Inferior parietal cortex (tissue), 1 donor: ENCODE results near the gene KEL.

Experiments used
- DNase-seq: peaks from one replicate; pipeline ENCODE4 v3.0.0-alpha.2; 2016; ENCODE audit errors: extremely low spot score

KEL gene

DNA sequence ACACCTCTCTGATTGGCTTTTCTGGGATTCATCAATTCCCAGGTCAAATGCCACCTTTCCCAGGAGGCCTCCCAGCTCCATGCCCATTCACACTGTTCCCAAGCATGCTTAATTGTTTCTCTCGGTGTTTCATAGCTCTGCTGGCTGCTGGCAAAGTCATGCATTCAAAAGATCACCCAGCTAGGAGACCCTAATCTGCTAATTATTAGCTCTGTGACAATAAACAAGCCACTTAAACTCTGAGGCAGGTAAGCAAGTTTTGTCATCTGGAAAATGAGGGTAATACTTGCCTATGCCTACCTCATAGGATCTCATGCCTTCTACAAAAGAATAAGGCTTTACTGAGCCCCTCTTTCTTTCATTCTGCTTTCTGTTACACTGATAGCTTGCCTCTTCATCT, 828 bp upstream of the KEL start:
- no peak for DNase-seq

DNA sequence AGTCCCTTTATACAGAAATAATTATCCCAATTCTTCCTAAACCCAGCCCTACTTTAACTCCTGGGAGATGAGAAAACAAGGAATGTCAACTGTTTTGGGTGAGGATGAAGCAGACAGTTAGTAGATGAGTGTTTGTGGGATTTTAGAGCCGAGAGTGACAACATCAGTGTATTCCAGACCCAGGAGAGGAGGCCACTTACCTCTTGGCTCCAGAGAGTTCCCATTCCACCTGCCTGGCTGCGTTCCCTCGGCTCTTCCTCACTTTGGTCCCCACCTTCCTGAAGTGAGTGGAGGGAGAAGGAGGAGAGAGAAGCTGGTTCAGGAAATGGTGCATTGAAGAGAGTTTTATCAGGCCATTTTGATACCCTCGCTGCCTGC, 579 bp downstream of the KEL start:
- DNase-seq = no peak

DNA sequence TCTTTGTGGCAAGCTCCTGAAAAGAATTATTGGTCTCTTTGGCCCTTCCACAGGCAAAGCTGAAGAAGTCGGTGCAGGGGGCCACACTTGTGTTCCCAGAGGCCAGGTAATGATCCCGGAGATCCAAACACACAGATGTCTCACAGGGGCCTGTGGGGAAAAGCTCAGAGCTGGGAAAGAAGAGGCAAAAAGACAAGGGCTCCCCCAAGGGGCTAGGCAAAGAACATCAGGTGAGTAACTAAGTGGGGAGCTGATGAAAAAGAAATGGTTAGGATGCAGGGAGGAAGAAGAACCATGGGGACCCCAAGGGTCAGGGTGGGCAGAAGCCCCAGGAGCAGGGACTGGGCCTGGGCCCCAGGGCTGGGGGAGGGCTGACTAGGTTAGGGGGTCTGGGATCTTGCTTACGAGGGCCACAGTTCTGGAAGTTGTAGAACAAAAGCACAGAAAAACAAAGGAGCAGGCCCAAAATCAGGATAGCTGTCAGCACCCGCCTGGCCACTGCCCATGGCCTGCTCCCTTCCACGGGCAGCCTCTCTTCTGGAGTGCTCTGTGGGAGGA, 1.1 kb downstream of the KEL start:
- no peak for DNase-seq

GRCh38 chr7:142959202-142959601, 3.0 kb downstream of the KEL start:
- no peak for DNase-seq

DNA sequence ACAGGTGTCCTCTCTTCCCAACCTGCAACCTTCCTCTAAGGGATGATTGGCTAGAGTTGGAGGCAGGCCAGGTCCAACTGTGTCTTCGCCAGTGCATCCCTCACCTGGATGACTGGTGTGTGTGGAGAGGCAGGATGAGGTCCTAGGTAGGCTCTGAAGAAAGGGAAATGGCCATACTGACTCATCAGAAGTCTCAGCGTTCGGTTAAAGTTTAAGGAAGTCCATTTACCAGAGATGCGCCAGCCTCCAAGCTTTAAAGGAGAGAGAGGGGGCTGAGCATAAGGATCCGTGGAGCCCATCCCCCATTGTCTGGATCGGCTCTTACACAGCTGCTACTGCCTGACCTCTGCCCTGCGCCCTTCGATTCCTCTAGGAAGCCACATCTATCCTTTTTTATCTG, 4.4 kb downstream of the KEL start:
- DNase-seq = no peak

DNA sequence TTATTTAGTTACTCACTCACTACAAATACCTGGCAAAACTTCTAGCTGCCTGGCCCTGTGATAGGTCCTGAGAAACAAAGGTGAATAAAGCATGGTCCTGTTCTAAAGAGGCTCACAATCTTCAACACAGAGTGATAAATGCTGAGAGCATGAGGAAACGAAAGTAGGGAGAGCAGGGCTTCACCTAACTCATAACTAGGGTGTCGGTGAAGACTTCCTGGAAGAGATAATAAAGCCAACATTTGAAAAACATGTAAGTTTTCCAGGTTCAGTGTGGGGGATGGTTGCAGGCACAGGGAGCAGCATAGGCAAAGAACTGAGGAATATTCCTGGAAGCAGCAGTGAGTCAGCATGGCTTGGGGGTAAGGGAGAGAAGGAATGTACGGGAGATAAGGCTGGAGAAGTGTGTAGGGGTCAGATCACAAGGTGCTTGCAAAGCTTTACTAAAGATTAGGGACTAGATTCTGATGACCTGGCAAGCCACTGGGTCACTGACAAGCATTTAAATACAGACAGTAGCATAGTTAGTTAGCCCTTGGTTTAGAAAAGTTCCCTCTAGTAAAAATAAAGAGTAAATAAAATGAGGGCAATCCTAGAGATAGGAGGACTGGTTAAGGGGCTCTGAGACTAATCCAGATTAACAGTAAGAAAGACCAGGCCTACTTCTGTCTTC, 5.1 kb downstream of the KEL start:
- DNase-seq = no peak

- no peak for DNase-seq
Measured at GRCh38 chr7:142954680-142955268, 7.4 kb downstream of the KEL start.

GRCh38 chr7:142950235-142950634, 11.9 kb downstream of the KEL start:
- no peak for DNase-seq

GRCh38 chr7:142948603-142949002, 13.6 kb downstream of the KEL start:
- no peak for DNase-seq

GRCh38 chr7:142945001-142945400, 17.2 kb downstream of the KEL start:
- DNase-seq = no peak

- DNase-seq = no peak
Measured at GRCh38 chr7:142943706-142944268, 18.4 kb downstream of the KEL start.

GRCh38 chr7:142942746-142943145, 19.4 kb downstream of the KEL start:
- DNase-seq = no peak

DNA sequence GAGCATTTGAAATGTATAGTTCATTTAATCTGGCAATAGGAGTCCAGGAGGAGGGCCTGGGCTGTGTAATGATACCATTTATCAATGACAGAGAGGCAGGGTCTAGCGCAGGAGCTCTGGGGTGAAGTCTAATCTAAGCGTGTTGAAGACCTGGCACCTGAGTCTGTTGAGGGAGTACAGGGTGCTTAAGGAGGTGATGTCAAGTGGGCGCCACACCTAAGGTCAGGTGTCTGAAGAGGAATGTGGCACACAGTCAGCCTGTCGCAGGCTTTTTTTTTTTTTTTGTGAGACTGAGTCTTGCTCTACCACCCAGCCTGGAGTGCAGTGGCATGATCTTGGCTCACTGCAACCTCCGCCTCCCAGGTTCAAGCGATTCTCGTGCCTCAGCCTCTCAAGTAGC, 20.6 kb downstream of the KEL start:
- DNase-seq = no peak

DNA sequence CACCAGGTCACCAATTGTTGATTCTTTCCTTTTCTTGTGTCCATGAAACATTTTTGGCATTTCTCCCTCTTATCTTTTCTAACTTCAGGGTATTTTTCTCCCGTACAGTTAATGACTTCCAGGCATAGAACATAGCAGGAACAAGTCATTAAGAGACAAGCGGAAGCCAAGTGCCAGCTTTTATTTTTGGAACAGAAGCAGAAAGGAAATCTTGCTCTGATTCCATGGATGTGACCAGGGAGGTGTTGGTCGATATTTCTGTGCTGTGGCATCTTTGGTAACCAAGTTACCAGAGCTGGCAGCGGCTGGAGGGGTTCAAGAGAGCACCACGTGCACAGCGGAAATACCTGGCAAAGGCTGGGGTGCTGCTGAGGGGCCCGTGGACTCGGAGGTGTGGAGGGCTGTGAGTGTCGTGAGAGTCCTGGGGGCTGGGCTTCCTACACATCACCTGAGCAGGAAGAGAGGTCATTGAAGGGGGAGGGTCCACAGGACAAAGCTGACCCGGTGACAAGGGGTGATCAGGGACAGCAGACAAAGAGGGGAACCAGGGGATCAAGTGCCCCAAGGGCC, 21.1 kb downstream of the KEL start:
- DNase-seq = no peak

DNA sequence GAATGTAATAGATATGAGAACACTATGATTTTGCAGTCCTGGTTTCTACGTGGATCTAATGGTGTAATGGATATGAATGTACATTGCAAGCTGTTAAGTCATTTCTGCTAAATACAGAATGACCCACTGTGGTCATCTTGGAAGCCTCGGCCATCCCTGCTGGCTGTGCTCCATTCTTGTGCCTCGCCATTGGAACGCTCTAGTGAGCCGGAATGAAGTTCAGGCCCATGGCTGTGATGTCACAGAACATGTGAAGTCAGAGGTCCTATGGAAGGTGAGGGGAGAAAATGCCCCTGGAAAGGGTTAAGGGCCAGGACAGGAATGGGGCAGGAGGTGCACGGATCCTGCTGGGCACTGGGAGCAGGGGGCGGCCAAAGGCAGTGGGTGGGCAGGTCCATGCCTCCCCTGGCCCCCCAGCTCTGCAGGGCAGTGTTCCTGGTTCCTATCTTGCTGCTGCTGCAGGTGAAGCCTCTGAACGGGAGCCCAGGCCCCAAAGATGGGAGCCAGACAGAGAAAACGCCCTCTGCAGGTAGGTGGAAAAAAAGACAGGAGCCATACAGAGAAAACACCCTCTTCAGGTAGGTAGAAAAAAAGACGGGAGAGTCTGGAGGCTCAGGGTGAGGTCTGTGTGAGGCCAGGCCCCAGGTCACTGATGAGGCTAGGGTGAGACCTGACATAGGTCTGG, 22.8 kb downstream of the KEL start, which contains the start of gene LLCFC1:
LLCFC1 (plus strand) TSS at position 259 of the 685 bp plus-strand sequence; CDS start at position 397, 138 bp downstream.
- no peak for DNase-seq

GRCh38 chr7:142938611-142939010, 23.6 kb downstream of the KEL start:
- no peak for DNase-seq

DNA sequence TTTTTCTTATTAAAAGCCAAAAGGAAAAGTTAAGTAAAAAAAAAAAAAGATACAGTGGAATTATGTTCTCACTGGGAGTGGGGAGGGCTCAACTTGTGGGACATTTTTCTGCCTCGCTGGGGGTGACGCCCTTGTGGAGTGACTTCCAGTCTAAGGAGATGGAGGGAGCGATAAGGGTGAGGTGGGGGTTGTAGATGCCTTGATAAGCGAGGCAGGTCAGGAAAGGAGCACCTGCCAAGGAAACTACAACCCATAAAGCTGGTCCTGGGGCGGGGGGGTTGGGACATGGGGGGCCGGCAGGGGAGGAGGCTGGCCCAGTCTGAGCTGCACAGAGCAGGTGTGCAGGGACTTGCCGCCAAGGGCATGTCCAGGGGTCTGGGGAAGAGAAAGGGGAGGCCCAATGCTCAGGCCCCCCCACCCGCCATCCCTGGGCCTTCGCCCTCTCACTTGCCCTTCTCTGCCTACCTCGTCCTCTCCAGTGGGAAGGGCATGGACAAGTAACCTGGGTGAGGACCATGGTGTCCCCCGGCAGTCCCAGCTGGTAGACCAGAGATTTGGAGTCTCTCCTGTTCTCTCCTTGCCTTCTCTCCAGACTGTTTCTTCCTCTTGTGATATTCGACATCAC, 26.1 kb downstream of the KEL start:
- DNase-seq = no peak

DNA sequence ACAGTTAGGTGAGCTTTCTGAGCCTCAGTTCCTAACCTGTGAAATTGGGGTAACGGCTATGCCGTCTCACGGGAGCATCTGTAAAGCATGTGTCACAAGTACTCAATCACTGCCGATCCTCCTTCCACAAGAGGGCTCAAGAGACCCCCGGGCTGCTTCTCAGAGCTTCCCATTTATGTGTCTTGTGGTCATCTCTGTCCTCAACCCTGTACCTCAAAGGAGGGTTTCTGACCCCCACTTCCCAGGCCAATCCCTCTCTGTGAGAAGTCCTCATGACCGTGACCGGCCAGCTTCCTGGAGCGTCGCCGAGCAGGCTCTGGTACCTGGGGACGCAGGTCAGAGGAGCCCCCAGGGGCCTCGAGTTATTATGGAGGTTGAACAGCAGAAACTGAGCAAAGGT, 28.1 kb downstream of the KEL start:
- DNase-seq = no peak

- DNase-seq = no peak
Measured at GRCh38 chr7:142933624-142934023, 28.5 kb downstream of the KEL start, which contains the start of gene TRPV5. TRPV5 (minus strand) TSS chr7:142933746; CDS start chr7:142933459, 287 bp downstream.

- no peak for DNase-seq
Measured at GRCh38 chr7:142933092-142933475, 29.1 kb downstream of the KEL start.

DNA sequence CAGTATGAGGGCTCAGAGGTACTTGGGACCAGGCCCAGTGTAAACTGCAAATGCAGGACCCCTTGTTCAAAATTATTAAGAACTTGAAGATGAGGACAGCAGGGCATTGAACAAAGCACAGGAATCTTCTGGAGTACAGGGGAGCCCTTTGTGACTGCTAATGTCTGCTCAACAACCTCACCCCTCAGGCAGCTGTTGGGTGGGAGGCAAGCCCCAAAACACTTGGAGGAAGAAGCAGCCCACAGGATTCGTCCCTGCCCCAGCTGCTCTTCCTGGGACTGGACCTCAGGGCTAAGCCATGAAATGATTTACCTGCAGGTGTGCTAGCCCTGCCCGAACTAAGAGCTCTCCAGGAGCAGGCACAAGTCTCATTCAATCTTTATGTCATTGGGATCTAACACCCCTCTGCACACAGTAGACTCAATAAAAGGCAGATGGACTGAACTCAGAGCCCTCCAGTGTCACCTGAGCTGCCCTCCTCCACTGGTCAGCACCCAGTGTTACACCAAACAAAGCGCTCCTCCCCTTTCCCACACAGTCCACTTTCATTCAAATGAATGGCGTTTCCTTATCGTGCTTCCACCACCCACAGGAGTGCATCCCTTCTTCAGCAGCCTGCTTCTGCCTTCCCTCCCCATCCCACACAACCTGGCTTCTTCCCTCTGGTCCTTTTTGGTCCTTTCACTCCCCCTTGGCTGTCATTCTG, 29.6 kb downstream of the KEL start:
- DNase-seq = no peak
